HCT116 (cell line): Measurements from ENCODE around the gene B3GALT5. TPM values are rescaled to one million over a fixed set of nuclear protein-coding genes. Genes with fewer than 3 reads are reported as not detected.

Source experiments
- ATAC-seq: fragments of 200-7000 bp; cut with Tn5 transposase; 2 replicates; pipeline ENCODE4 v1.9.1; 2020; ENCODE audit warnings: mild to moderate bottlenecking, moderate library complexity
- BruUV-seq: library from RNA; stranded (reverse); fragments of 400-500 nt; replicated peaks from 2 replicates; lab custom pipeline; 2021; lab: Mats Ljungman, UMichigan
- CTCF ChIA-PET: fragments of 300-600 bp; sonication (Branson Sonifier 250); formaldehyde crosslinking; loops from one replicate; lab custom pipeline; 2021; ENCODE audit warnings: antibody characterized with exemption; lab: Charles Lee
- POLR2A ChIA-PET: fragments of 300-600, 350-600 bp; sonication (Branson Sonifier 250); formaldehyde crosslinking; loops from one replicate; lab custom pipeline; 2021; ENCODE audit warnings: antibody characterized with exemption; lab: Charles Lee
- RAD21 ChIA-PET, 2 experiments: fragments of 300-600 bp; sonication (Branson Sonifier 250); formaldehyde crosslinking; loops; one replicate each; lab custom pipeline; 2023; ENCODE audit warnings: low total read pairs in 2 of 2; ENCODE audit not compliant: uncharacterized antibody in 2 of 2, unreplicated experiment in 2 of 2, low non-redundant PET in 1 of 2; lab: Charles Lee
- DNase-seq: peaks from one replicate; pipeline ENCODE4 v3.0.0-alpha.2; 2010; ENCODE audit warnings: low read depth, low spot score
- H2AFZ ChIP-seq: fragments of 200-600 bp; shearing (Covaris generic), sonication (generic); 2 replicates; pipeline ENCODE4 v1.6.1; 2017; ENCODE audit warnings: low read depth, mixed run types, mixed read lengths, antibody characterized with exemption, low read length; ENCODE audit not compliant: poor library complexity, severe bottlenecking
- H3K27ac ChIP-seq: 2 replicates; pipeline ENCODE4 v1.5.1; 2012; ENCODE audit warnings: low read depth, low read length
- H3K27me3 ChIP-seq: fragments of 200-600 bp; sonication (generic); 2 replicates; pipeline ENCODE4 v1.6.1; 2016; ENCODE audit warnings: mixed run types, low read length, mixed read lengths; ENCODE audit not compliant: insufficient read depth
- H3K36me3 ChIP-seq, 2 experiments: fragments of 200-500 bp in 1 of 2; fragments of 200-600 bp in 1 of 2; sonication (Bioruptor generic) in 1 of 2; sonication (generic) in 1 of 2; 2 replicates each; pipeline versions ENCODE4 v1.5.1 to v1.6.1; 2014 to 2016; ENCODE audit warnings: low read length in 2 of 2, inconsistent platforms in 1 of 2, mixed read lengths in 1 of 2, mixed run types in 1 of 2; ENCODE audit not compliant: insufficient read depth in 2 of 2, control insufficient read depth in 1 of 2
- H3K4me1 ChIP-seq, 2 experiments: fragments of 200-600 bp in 1 of 2; sonication (generic) in 1 of 2; 2 replicates each; pipeline versions ENCODE4 v1.5.1 to v1.6.1; 2012 to 2017; ENCODE audit warnings: low read length in 2 of 2, inconsistent platforms in 1 of 2, mild to moderate bottlenecking in 1 of 2, mixed read lengths in 1 of 2, mixed run types in 1 of 2, moderate library complexity in 1 of 2; ENCODE audit not compliant: insufficient read depth in 2 of 2, control insufficient read depth in 1 of 2
- H3K4me2 ChIP-seq: fragments of 200-600 bp; sonication (generic); 2 replicates; pipeline ENCODE4 v1.6.1; 2017; ENCODE audit warnings: mixed run types, low read length, mixed read lengths
- H3K4me3 ChIP-seq, 2 experiments: fragments of 200-600 bp in 1 of 2; sonication (generic) in 1 of 2; replicated peaks in 1 of 2; 2 replicates each; pipeline ENCODE4 v1.5.1; 2011 to 2016; ENCODE audit warnings: low read length in 2 of 2, control low read depth in 1 of 2, low read depth in 1 of 2, mild to moderate bottlenecking in 1 of 2, mixed read lengths in 1 of 2, mixed run types in 1 of 2
- H3K79me2 ChIP-seq: fragments of 200-600 bp; sonication (generic); 2 replicates; pipeline ENCODE4 v1.6.1; 2017; ENCODE audit warnings: mild to moderate bottlenecking, mixed run types, low read length, moderate library complexity, mixed read lengths; ENCODE audit not compliant: insufficient read depth
- H3K9ac ChIP-seq: fragments of 200-600 bp; sonication (generic); 2 replicates; pipeline ENCODE4 v1.6.1; 2016; ENCODE audit warnings: low read length, mixed read lengths
- H3K9me2 ChIP-seq: fragments of 200-600 bp; sonication (generic), shearing (Covaris generic); 2 replicates; pipeline ENCODE4 v1.6.1; 2017; ENCODE audit warnings: mixed run types, mild to moderate bottlenecking, moderate library complexity; ENCODE audit not compliant: insufficient read depth
- H3K9me3 ChIP-seq, 2 experiments: fragments of 200-500 bp in 1 of 2; fragments of 200-600 bp in 1 of 2; sonication (Bioruptor generic) in 1 of 2; sonication (generic) in 1 of 2; 2 replicates each; pipeline ENCODE4 v1.6.1; 2014 to 2017; ENCODE audit warnings: low read length in 2 of 2, mixed read lengths in 2 of 2, inconsistent platforms in 1 of 2, low read depth in 1 of 2, mild to moderate bottlenecking in 1 of 2, mixed run types in 1 of 2, moderate library complexity in 1 of 2; ENCODE audit not compliant: control insufficient read depth in 1 of 2, insufficient read depth in 1 of 2
- H4K20me1 ChIP-seq: fragments of 200-600 bp; sonication (generic), shearing (Covaris generic); 2 replicates; pipeline ENCODE4 v1.6.1; 2017; ENCODE audit warnings: mixed run types, mild to moderate bottlenecking, moderate library complexity; ENCODE audit not compliant: insufficient read depth
- CEBPB ChIP-seq: IDR thresholded peaks from 2 replicates; pipeline ENCODE4 v1.6.1; 2012; ENCODE audit warnings: low read depth
- CTCF ChIP-seq, 3 experiments: fragments of 200-600 bp in 1 of 3; sonication (generic) in 1 of 3; IDR thresholded peaks in 2 of 3; conservative IDR thresholded peaks in 1 of 3; 2 replicates each; pipeline ENCODE4 v1.5.1; 2012 to 2017; ENCODE audit warnings: low read depth in 2 of 3, low read length in 2 of 3, antibody characterized with exemption in 1 of 3, borderline replicate concordance in 1 of 3, control low read depth in 1 of 3, mild to moderate bottlenecking in 1 of 3, mixed read lengths in 1 of 3, mixed run types in 1 of 3, moderate library complexity in 1 of 3; ENCODE audit not compliant: insufficient read depth in 1 of 3
- EGR1 ChIP-seq: IDR thresholded peaks from 2 replicates; pipeline ENCODE4 v1.6.1; 2012; ENCODE audit warnings: low read depth
- ELF1 ChIP-seq: IDR thresholded peaks from 2 replicates; pipeline ENCODE4 v1.6.1; 2012; ENCODE audit warnings: low read depth, borderline replicate concordance
- EZH2 ChIP-seq: fragments of 200-600 bp; sonication (generic); IDR thresholded peaks from 2 replicates; pipeline ENCODE4 v1.6.1; 2017; ENCODE audit warnings: antibody characterized with exemption, mixed run types
- FOSL1 ChIP-seq: IDR thresholded peaks from 2 replicates; pipeline ENCODE4 v1.6.1; 2012; ENCODE audit warnings: low read depth
- MAX ChIP-seq: IDR thresholded peaks from 2 replicates; pipeline ENCODE4 v1.6.1; 2012
- POLR2A ChIP-seq: IDR thresholded peaks from 2 replicates; pipeline ENCODE4 v1.7.0; 2011; ENCODE audit warnings: borderline replicate concordance; ENCODE audit not compliant: insufficient read depth, insufficient read length; ENCODE audit errors: extremely low read depth
- POLR2AphosphoS5 ChIP-seq: IDR thresholded peaks from 2 replicates; pipeline ENCODE4 v1.6.1; 2011; ENCODE audit warnings: mild to moderate bottlenecking, low read depth, low read length, moderate library complexity
- RAD21 ChIP-seq: IDR thresholded peaks from 2 replicates; pipeline ENCODE4 v1.6.1; 2012; ENCODE audit warnings: low read depth, mild to moderate bottlenecking
- REST ChIP-seq: IDR thresholded peaks from 2 replicates; pipeline ENCODE4 v1.6.1; 2012; ENCODE audit warnings: low read depth
- SIN3A ChIP-seq: IDR thresholded peaks from 2 replicates; pipeline ENCODE4 v1.6.1; 2012; ENCODE audit warnings: low read depth
- SP1 ChIP-seq: IDR thresholded peaks from 2 replicates; pipeline ENCODE4 v1.6.1; 2012; ENCODE audit warnings: low read depth
- SRF ChIP-seq: IDR thresholded peaks from 2 replicates; pipeline ENCODE4 v1.6.1; 2012; ENCODE audit warnings: low read depth
- TCF7L2 ChIP-seq: IDR thresholded peaks from 2 replicates; pipeline ENCODE4 v1.7.0; 2011; ENCODE audit warnings: borderline replicate concordance, inconsistent platforms; ENCODE audit not compliant: insufficient read depth, insufficient read length; ENCODE audit errors: extremely low read depth
- YY1 ChIP-seq: IDR thresholded peaks from 2 replicates; pipeline ENCODE4 v1.6.1; 2011; ENCODE audit warnings: low read length, low read depth, moderate library complexity, mild to moderate bottlenecking; ENCODE audit not compliant: insufficient replicate concordance; ENCODE audit errors: extremely low read depth
- ZBTB33 ChIP-seq: IDR thresholded peaks from 2 replicates; pipeline ENCODE4 v1.6.1; 2011; ENCODE audit warnings: mild to moderate bottlenecking, low read length, moderate library complexity; ENCODE audit not compliant: insufficient replicate concordance; ENCODE audit errors: extremely low read depth
- ZFX ChIP-seq: fragments of 450-650 bp; IDR thresholded peaks from 2 replicates; pipeline ENCODE4 v1.6.1; 2017
- ZNF274 ChIP-seq: fragments of 200-500 bp; sonication (Bioruptor generic); IDR thresholded peaks from 2 replicates; pipeline ENCODE4 v1.6.1; 2014; ENCODE audit warnings: mild to moderate bottlenecking, low read depth, low read length, inconsistent platforms
- intact Hi-C: fragments of 100-400 bp; cut with micrococcal nuclease; formaldehyde crosslinking; loops from 2 replicates; pipeline ENCODE4 v1.10.0; 2022
- total RNA-seq: library from RNA; stranded (reverse); gene quantifications from one replicate; pipeline ENCODE4 v1.2.1, GENCODE V29; 2021; ENCODE audit not compliant: unreplicated experiment

The B3GALT5 gene
- total RNA-seq, 1 experiment from 2014 or later = 1.2 TPM

GRCh38 chr21:39664586-39664985 is 51.8 kb downstream of the B3GALT5 start:
- Histone ChIP-seq H3K9ac (no peak overlapping the region), H3K36me3 (no peaks in the 10 kb centered on the region), H3K79me2 (no peaks in the 10 kb centered on the region), H3K4me2 (no peak overlapping the region), H3K27ac (no peak overlapping the region), H3K4me1 (peaks cover 0 to 9% of the 10 kb centered on the region in 2 experiments; a peak in 2 of 4 replicates), H3K4me3 (no peak overlapping the region), H3K9me2 (no peaks in the 10 kb centered on the region), H3K27me3 (no peaks in the 10 kb centered on the region), H4K20me1 (no peaks in the 10 kb centered on the region), H2AFZ (no peak overlapping the region), H3K9me3 (no peaks in the 10 kb centered on the region)
- CTCF ChIA-PET = no interaction called here
- TF ChIP-seq MAX = no peak
- no peak for TF ChIP-seq TCF7L2
- TF ChIP-seq EGR1 = no peak
- no peak for TF ChIP-seq FOSL1
- TF ChIP-seq POLR2A = no peak
- TF ChIP-seq EZH2 = no peak
- no peak for TF ChIP-seq ZNF274
- TF ChIP-seq CEBPB = no peak
- TF ChIP-seq SP1 = no peak
- TF ChIP-seq REST = no peak
- no peak for TF ChIP-seq SIN3A
- no peak for TF ChIP-seq CTCF (IDR thresholded peaks at IDR 0.05 in 2 of 3, conservative IDR thresholded peaks at IDR 0.05 in 1 of 3; ENCODE audit: borderline replicate concordance in 1 of 3, insufficient read depth in 1 of 3, low read depth in 2 of 3, low read length in 2 of 3)
- TF ChIP-seq RAD21 = no peak
- TF ChIP-seq SRF = no peak
- no peak for TF ChIP-seq ZFX
- no peak for TF ChIP-seq ELF1
- no peak for TF ChIP-seq POLR2AphosphoS5
- TF ChIP-seq YY1 = no peak
- no peak for TF ChIP-seq ZBTB33
- POLR2A ChIA-PET = no interaction called here
- intact Hi-C loops = no loop called here
- DNase-seq (no peak), ATAC-seq (no peak)
- RAD21 ChIA-PET = no interaction called here
- BruUV-seq = no TSS peak
